Activated naive CD8-positive, alpha-beta T cell treated with anti-CD3 and anti-CD28 coated beads for 36 hours (primary cell): Measurements from ENCODE around the gene TANC2. TPM values are rescaled to one million over a fixed set of nuclear protein-coding genes. Genes with fewer than 3 reads are reported as not detected.
"Not testable (repeated sequence)": the region's sequence is repeated elsewhere in the genome, so short reads cannot be mapped to it uniquely, and the experiment has no call there.

ENCODE experiments used
- DNase-seq: peaks from one replicate; pipeline ENCODE4 v3.0.0; 2021
- H3K27ac Mint-ChIP-seq: one replicate; pipeline ENCODE4 v1.8.0; 2022; ENCODE audit warnings: mild to moderate bottlenecking, moderate library complexity, mixed read lengths
- H3K27me3 Mint-ChIP-seq: one replicate; pipeline ENCODE4 v1.8.0; 2022; ENCODE audit warnings: mild to moderate bottlenecking, mixed read lengths
- H3K36me3 Mint-ChIP-seq: one replicate; pipeline ENCODE4 v1.8.0; 2021; ENCODE audit warnings: mild to moderate bottlenecking, mixed read lengths
- H3K4me1 Mint-ChIP-seq: one replicate; pipeline ENCODE4 v1.8.0; 2021; ENCODE audit warnings: mixed read lengths
- H3K4me3 Mint-ChIP-seq: one replicate; pipeline ENCODE4 v1.8.0; 2022; ENCODE audit warnings: mild to moderate bottlenecking, moderate library complexity, mixed read lengths
- H3K9me3 Mint-ChIP-seq: one replicate; pipeline ENCODE4 v1.8.0; 2022; ENCODE audit warnings: mixed read lengths
- total RNA-seq, 2 experiments: library from RNA; stranded (reverse); gene quantifications; one replicate each; pipeline ENCODE4 v1.2.3, GENCODE V29; 2021

TANC2 gene
- total RNA-seq, 2 experiments from 2014 or later = 4.2 to 5.9 TPM

DNA sequence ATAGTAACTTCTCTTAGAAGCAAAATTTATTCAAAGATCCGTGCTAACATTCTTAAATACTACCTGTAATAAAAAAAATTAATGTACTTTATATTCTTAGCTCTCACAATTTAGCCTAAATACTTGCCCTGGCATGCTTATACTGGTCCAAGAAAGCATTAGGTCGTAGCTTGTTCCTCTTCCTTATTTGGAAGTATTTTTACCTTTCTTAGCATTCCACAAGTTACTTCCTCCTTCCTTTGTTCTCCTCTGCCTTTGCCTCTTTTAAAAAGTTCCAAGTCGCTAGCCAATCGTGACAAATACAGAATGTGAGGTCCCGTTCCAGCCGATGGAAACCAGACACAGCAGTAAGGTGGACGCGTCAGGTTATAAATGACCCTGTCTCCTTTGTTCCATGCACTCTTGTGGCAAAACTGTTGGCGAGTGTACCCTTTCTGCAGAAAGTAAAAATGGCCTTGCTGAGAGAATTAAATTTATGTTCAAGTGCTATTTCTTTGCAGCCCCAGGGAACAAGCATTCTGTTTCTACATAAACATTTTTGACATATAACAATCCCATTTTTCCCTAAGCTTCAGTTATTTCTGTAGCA is 10.7 kb downstream of the TANC2 start:
- H3K27ac Mint-ChIP-seq, H3K4me3 Mint-ChIP-seq, H3K4me1 Mint-ChIP-seq, H3K27me3 Mint-ChIP-seq, H3K36me3 Mint-ChIP-seq, DNase-seq: not testable (repeated sequence)
- H3K9me3 Mint-ChIP-seq = peaks cover 11% of the 10 kb centered on the region

DNA sequence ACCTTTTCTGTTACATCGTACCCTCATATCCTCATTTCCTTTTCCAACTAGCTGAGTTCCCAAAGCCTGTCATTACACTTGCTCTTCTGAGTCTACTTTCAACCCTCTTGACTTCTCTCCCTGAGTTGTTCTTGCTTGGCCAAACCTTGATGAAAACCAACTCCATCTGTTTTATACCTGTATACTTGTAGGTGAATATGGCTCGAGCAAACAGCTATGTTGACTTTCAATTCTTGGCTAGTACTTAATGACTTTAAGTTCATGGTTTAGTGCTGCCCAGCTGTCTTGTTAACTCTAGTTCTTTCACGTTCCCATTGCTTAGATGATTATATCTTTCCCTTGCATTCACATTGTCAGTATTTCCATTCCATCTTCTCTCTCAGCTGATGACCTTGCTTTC is 14.8 kb downstream of the TANC2 start:
- no peak for DNase-seq
- H3K9me3 Mint-ChIP-seq = peaks cover 34% of the 10 kb centered on the region
- peaks cover 25% of the 10 kb centered on the region for H3K36me3 Mint-ChIP-seq
- H3K27me3 Mint-ChIP-seq = no peaks in the 10 kb centered on the region
- no peak overlapping the region for H3K27ac Mint-ChIP-seq
- peaks cover 4% of the 10 kb centered on the region for H3K4me1 Mint-ChIP-seq
- no peak overlapping the region for H3K4me3 Mint-ChIP-seq

DNA sequence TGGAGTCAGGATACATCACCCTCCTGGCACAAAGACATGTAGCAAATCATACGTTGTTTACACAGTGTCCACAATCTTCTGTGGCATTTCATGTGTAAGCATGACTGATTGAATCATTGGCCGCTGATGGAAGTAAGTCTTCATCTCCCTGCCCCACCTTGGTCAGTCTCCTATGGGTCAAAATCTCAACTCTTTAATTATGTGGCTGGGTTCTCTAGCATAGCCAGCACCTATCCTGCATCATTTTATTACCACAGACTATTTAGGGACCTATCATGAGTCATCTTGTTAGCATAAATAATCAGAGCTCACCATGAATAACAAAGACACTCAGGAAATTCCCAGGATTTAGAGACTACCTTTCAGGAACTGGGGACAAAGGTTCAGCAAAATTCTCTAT is 15.9 kb downstream of the TANC2 start:
- no peak for DNase-seq
- H3K9me3 Mint-ChIP-seq = peaks cover 32% of the 10 kb centered on the region
- H3K4me3 Mint-ChIP-seq = no peak overlapping the region
- H3K27ac Mint-ChIP-seq = no peak overlapping the region
- peaks cover 28% of the 10 kb centered on the region for H3K36me3 Mint-ChIP-seq
- no peaks in the 10 kb centered on the region for H3K27me3 Mint-ChIP-seq
- H3K4me1 Mint-ChIP-seq = peaks cover 4% of the 10 kb centered on the region

DNA sequence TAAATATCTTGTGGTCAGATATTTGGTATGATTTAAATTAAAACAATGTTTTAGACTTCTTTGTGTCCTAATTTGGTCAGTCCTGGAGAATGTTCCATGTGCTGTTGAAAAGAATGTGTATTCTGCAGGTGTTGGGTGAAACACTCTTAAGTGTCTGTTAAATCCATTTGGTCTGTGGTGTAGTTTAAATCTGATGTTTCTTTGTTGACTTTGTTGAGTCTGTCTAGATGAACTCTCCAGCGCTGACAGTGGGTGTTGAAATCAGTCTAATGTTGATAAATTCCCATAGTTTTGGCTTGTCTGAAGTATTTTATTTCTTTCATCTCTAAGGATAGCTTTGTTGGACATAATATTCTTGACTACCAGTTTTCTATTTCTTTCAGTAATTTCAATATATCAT is 18.8 kb downstream of the TANC2 start:
- peaks cover 26% of the 10 kb centered on the region for H3K36me3 Mint-ChIP-seq
- H3K9me3 Mint-ChIP-seq = peaks cover 26% of the 10 kb centered on the region
- DNase-seq = no peak
- H3K4me3 Mint-ChIP-seq = no peak overlapping the region
- H3K27ac Mint-ChIP-seq = no peak overlapping the region
- H3K4me1 Mint-ChIP-seq = peaks cover 4% of the 10 kb centered on the region
- H3K27me3 Mint-ChIP-seq = no peaks in the 10 kb centered on the region

DNA sequence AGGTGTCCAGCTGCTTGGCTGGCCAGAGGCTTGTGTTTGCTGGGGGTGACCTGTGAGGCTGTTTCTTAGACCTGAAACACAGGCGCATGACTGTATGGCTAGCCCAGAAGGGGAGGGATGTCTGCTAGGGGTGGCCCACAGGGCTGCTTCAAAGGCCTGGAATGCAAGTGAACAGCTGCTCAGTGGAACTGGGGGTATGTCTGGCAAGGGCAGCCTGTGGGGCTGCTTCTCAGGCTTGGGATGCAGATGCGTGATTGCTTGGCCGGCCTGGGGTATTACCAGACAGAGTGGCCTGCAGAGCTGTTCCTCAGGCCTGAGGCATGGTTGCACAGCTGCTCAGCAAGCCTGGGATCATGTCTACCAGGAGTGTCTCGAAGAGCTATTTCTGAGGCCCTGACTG is 20.5 kb downstream of the TANC2 start:
- no peak overlapping the region for H3K27ac Mint-ChIP-seq
- peaks cover 26% of the 10 kb centered on the region for H3K36me3 Mint-ChIP-seq
- H3K9me3 Mint-ChIP-seq = peaks cover 25% of the 10 kb centered on the region
- DNase-seq = no peak
- H3K4me3 Mint-ChIP-seq = no peak overlapping the region
- no peaks in the 10 kb centered on the region for H3K27me3 Mint-ChIP-seq
- H3K4me1 Mint-ChIP-seq = no peaks in the 10 kb centered on the region

DNA sequence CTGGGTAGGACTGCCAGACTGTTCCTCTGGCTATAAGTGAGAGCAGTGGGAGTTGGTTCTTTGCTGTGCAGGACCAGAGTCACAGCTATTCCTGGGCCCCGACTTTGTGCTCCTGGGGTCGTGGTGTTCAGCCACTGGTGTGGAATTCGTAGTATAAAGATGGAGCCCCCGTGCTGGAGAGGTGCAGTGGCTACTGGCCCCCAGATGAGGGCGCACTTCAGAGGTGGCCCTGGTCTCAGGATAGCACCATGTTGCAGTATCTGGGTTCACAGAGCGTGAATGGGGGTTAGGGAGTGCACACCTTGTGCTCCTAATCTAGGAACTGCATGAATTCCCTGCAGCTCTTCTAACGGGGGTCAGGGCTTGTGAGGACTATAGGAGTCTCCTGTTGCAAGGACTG is 21.1 kb downstream of the TANC2 start:
- Mint-ChIP-seq H3K27ac (no peak overlapping the region), H3K9me3 (peaks cover 25% of the 10 kb centered on the region), H3K36me3 (peaks cover 26% of the 10 kb centered on the region), H3K27me3 (no peaks in the 10 kb centered on the region), H3K4me3 (no peak overlapping the region), H3K4me1 (no peaks in the 10 kb centered on the region)
- no peak for DNase-seq

DNA sequence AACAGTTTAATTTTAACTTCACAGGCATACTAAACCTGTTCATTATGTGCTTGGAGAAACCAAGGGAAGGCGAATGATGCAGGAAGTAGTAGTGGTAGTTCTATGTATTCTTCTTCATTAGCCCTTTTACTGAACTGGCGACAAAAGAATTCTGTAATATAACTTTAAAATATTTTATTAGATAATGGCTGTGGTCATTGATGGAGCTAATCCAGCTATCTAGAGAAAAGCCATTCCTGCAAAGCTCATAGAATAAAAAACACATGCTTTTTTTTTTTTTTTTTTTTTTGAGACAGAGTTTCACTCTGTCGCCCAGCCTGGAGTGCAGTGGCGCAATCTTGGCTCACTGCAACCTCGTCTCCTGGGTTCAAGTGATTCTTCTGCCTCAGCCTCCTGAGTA is 23.5 kb downstream of the TANC2 start:
- DNase-seq = no peak
- H3K4me3 Mint-ChIP-seq = no peak overlapping the region
- peaks cover 13% of the 10 kb centered on the region for H3K9me3 Mint-ChIP-seq
- peaks cover 5% of the 10 kb centered on the region for H3K4me1 Mint-ChIP-seq
- H3K27ac Mint-ChIP-seq = no peak overlapping the region
- no peaks in the 10 kb centered on the region for H3K27me3 Mint-ChIP-seq
- H3K36me3 Mint-ChIP-seq = peaks cover 16% of the 10 kb centered on the region

DNA sequence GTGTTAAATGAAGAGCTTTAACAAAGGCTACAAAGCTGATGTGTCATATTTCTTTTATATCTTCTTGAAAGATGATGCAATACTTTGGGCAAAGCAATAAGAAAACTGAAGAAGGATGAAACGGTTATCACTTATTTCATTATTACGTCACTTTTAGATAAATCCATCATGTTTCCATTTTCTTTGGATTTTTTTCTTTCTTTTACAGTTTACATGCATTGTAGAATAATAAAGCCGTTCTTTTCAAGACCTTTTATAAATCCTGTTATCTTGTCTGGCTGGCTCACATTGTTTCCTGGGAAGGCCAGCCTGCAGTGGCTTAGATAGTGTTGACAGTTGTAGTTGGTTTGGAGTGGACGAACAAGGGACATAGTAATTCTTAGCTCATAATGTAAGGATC is 28.9 kb downstream of the TANC2 start:
- Mint-ChIP-seq H3K27me3 (no peaks in the 10 kb centered on the region), H3K36me3 (peaks cover 5% of the 10 kb centered on the region), H3K9me3 (no peaks in the 10 kb centered on the region), H3K4me1 (peaks cover 20% of the 10 kb centered on the region), H3K4me3 (no peak overlapping the region), H3K27ac (no peak overlapping the region)
- no peak for DNase-seq

DNA sequence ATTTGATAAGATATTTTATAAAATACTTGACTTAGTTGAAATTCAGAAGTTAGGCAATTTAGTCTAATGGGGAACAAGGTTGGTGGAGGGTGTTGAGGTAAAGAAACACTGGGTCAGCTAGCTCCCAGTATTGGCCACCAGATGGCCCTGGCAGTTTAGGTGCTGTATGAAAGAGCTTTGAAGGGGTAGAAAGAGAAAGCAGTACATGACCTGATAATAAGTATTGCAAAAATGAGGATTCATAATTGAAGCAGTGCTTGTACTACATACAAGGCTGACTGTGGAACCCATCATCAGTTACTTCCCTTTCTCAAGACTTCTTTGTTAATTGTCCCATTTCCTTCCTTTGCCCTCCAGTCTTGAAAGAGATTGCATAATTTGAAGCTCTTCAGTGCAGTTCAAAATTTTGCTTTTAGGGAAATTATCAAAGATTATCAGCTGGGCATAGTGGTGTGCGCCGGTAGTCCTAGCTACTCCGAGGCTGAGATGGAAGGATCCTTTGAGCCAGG is 29.4 kb downstream of the TANC2 start:
- Mint-ChIP-seq H3K4me3 (no peak overlapping the region), H3K4me1 (peaks cover 20% of the 10 kb centered on the region), H3K27me3 (no peaks in the 10 kb centered on the region), H3K9me3 (no peaks in the 10 kb centered on the region), H3K27ac (no peak overlapping the region), H3K36me3 (peaks cover 5% of the 10 kb centered on the region)
- DNase-seq = peak; percentile 21

DNA sequence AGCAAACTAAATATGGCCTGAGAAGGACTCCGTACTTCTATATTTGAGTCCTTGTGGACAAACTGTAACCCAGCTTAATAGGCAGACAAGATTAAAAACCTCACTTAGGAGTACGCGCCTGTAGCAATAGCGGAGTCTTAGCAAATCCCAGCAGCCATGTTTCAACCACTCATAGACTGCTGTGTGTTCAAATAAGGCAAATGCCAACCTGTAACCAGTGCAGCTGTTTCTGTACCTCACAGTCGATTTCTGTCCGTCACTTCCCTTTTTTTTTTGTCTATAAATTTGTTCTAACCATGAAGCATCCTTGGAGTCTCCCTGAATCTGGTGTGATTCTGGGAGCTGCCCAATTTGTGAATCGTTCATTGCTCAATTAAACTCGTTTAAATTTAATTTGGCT is 30.2 kb downstream of the TANC2 start:
- Mint-ChIP-seq H3K36me3 (peaks cover 5% of the 10 kb centered on the region), H3K27ac (no peak overlapping the region), H3K4me3 (no peak overlapping the region), H3K27me3 (no peaks in the 10 kb centered on the region), H3K9me3 (no peaks in the 10 kb centered on the region), H3K4me1 (peaks cover 20% of the 10 kb centered on the region)
- no peak for DNase-seq

DNA sequence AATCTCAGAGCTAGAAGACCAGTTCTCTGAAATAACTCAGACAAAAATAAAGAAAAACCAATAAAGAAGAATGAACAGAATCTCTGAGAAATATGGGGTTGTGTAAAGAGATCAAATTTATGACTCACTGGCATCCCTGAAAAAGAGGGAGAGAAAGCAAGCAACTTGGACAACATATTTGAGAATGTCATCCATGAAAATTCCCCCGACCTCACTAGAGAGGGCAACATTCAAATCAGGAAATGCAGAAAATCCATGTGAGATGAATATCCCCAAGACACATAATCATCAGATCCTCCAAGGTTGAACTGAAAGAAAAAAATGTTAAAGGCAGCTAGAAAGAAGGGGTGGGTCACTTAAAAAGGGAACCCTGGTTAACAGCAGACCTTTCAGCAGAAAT is 32.1 kb downstream of the TANC2 start:
- Mint-ChIP-seq H3K4me1 (peaks cover 15% of the 10 kb centered on the region), H3K27me3 (no peaks in the 10 kb centered on the region), H3K4me3 (no peak overlapping the region), H3K9me3 (peaks cover 6% of the 10 kb centered on the region), H3K36me3 (peaks cover 8% of the 10 kb centered on the region), H3K27ac (no peak overlapping the region)
- no peak for DNase-seq

DNA sequence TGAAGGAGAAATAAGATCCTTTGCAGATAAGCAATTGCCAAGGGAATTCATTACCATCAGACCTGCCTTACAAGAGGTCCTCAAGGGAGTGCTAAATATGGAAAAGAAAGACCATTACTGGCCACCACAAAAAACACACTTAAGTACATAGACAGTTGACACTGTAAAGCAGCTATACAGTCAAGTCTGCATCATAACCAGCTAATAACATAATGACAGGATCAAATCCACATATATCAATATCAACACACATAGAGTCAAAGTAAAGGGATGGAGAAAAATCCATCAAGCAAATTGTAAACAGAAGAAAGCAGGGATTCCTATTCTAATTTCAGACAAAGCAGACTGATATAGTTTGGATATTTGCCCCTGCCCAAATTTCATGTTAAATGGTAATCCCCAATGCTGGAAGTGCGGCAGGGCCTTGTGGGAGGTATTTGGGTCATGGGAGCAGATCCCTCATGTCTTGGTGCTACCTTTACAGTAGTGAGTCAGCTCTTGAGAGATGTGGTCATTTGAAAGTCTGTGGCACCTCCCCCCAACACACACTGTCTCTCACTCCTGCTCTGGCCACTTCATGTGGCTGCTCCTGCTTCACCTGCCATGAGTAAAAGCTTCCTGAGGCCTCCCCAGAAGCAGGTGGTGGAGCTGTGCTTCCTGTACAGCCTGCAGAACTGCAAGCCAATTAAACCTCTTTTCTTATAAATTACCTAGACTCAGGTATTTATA is 32.8 kb downstream of the TANC2 start:
- Mint-ChIP-seq H3K4me3 (no peak overlapping the region), H3K36me3 (peaks cover 8% of the 10 kb centered on the region), H3K4me1 (peaks cover 16% of the 10 kb centered on the region)

DNA sequence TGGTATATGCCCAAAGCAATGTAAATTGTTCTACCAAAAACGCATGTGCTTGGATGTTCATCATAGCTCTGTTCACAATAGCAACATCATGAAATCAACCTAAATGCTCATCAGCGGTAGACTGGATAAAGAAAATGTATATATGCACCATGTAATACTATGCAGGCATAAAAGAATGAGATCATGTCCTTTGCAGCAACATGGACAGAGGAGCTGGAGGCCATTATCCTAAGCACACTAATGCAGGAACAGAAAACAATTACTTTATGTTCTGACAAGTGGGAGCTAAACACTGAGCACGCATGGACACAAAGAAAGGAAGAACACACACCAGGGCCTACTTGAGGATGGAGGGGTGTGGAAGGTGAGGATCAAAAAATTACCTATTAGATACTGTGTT is 33.7 kb downstream of the TANC2 start:
- H3K27ac Mint-ChIP-seq = no peak overlapping the region
- H3K36me3 Mint-ChIP-seq = peaks cover 8% of the 10 kb centered on the region
- no peaks in the 10 kb centered on the region for H3K27me3 Mint-ChIP-seq
- peaks cover 6% of the 10 kb centered on the region for H3K9me3 Mint-ChIP-seq
- no peak overlapping the region for H3K4me3 Mint-ChIP-seq
- peaks cover 19% of the 10 kb centered on the region for H3K4me1 Mint-ChIP-seq
- DNase-seq = no peak

More for the DNA sequence above, 32.8 kb downstream of the TANC2 start:
- no peak for DNase-seq
- no peaks in the 10 kb centered on the region for H3K27me3 Mint-ChIP-seq
- H3K27ac Mint-ChIP-seq = no peak overlapping the region
- peaks cover 6% of the 10 kb centered on the region for H3K9me3 Mint-ChIP-seq

DNA sequence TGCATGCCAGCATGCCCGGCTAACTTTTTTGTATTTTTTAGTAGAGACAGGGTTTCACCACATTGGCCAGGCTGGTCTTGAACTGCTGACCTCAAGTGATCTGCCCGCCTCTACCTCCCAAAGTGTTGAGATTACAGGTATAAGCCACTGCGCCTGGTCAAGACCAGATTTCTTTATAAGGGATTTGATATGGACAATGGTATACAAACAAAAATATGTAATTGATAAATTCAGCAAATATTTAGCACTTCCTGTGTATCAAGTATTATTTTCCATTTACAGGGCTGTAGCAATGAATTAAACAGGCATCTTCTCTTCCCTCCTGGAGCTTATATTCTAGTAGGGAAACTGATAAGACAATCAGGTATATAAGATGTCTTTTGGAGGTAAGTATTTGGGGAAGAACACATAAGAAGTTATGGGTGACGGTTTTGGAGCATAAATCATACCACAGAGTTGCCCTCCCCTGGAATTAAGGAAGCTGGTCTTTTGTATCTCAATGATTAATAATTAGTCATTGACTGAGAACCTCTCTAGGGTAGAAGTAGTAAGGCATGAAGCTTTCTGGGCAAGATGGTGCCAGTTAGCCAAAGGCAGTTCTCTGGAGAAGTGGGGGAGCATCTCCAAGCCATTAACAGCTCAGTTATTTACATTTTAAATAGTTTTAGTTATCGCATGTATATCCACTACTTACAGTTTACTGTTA is 35.8 kb downstream of the TANC2 start:
- Mint-ChIP-seq H3K4me1 (peaks cover 13% of the 10 kb centered on the region), H3K9me3 (peaks cover 6% of the 10 kb centered on the region), H3K27ac (no peak overlapping the region), H3K36me3 (peaks cover 8% of the 10 kb centered on the region), H3K27me3 (no peaks in the 10 kb centered on the region), H3K4me3 (no peak overlapping the region)
- no peak for DNase-seq

DNA sequence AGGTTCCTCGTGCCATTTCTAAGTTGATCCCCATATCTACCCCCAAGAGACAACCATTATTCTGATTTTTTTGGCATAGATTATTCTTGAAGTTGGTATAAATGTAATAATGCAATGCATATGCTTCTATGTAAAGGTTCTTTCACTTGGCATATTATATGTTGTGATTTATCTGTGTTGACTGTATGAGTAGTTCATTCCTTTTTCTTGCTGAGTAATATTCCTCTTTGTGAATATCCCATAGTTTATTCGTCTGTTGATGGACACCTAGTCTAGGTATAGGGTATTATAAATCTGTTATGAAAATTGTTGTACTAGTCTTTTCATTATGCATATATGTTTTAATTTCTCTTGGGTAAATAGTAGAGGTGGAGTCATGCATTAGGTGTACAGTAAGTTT is 36.6 kb downstream of the TANC2 start:
- no peaks in the 10 kb centered on the region for H3K27me3 Mint-ChIP-seq
- H3K27ac Mint-ChIP-seq = no peak overlapping the region
- peaks cover 13% of the 10 kb centered on the region for H3K4me1 Mint-ChIP-seq
- no peak for DNase-seq
- H3K4me3 Mint-ChIP-seq = no peak overlapping the region
- peaks cover 6% of the 10 kb centered on the region for H3K9me3 Mint-ChIP-seq
- H3K36me3 Mint-ChIP-seq = peaks cover 8% of the 10 kb centered on the region
